NCI-H446 treated with DMSO at 0.1 percent for 48 hours (cell line): ENCODE results near the gene H19.

ENCODE experiments used
- DNase-seq: peaks from one replicate; lab custom pipeline; 2025; lab: John Stamatoyannopoulos, UW

The H19 gene

GRCh38 chr11:1982873-1983600 is 14.6 kb downstream of the H19 start:
- no peak for DNase-seq

GRCh38 chr11:1979607-1980006 is 18.0 kb downstream of the H19 start:
- DNase-seq: no peak

- no peak for DNase-seq
These were observed 18.7 kb downstream of the H19 start for GRCh38 chr11:1978720-1979473.

- no peak for DNase-seq
These were observed 22.5 kb downstream of the H19 start for GRCh38 chr11:1975185-1975584.

GRCh38 chr11:1970956-1971355 is 26.7 kb downstream of the H19 start:
- DNase-seq: no peak

GRCh38 chr11:1969776-1970175 is 27.9 kb downstream of the H19 start:
- no peak for DNase-seq

GRCh38 chr11:1969035-1969434 is 28.6 kb downstream of the H19 start:
- DNase-seq: no peak

GRCh38 chr11:1968454-1969002 is 29.1 kb downstream of the H19 start:
- DNase-seq: no peak

GRCh38 chr11:1967641-1968225 is 29.9 kb downstream of the H19 start:
- DNase-seq: no peak

- DNase-seq: no peak
These were observed 31.1 kb downstream of the H19 start for GRCh38 chr11:1966531-1966930.

GRCh38 chr11:1964955-1965354 is 32.7 kb downstream of the H19 start:
- DNase-seq: no peak

- DNase-seq: no peak
These were observed 33.3 kb downstream of the H19 start for GRCh38 chr11:1964348-1964747.

- DNase-seq: no peak
These were observed 33.8 kb downstream of the H19 start for GRCh38 chr11:1963864-1964263.

- no peak for DNase-seq
These were observed 37.9 kb downstream of the H19 start for GRCh38 chr11:1959786-1960185.

- DNase-seq: no peak
These were observed 39.3 kb downstream of the H19 start for GRCh38 chr11:1958367-1958766.

GRCh38 chr11:1953489-1954266 is 44.0 kb downstream of the H19 start:
- no peak for DNase-seq

- no peak for DNase-seq
These were observed 44.7 kb downstream of the H19 start for GRCh38 chr11:1952806-1953482.

GRCh38 chr11:1949922-1950321 is 47.7 kb downstream of the H19 start:
- DNase-seq: no peak

- no peak for DNase-seq
These were observed 48.3 kb downstream of the H19 start for GRCh38 chr11:1949302-1949701.

- no peak for DNase-seq
These were observed 49.3 kb downstream of the H19 start for GRCh38 chr11:1948389-1948788.

- DNase-seq: no peak
These were observed 49.9 kb downstream of the H19 start for GRCh38 chr11:1947592-1948237.
